ENCODE measurements around the gene RNF168. TPM values are rescaled to one million over a fixed set of nuclear protein-coding genes. Genes with fewer than 3 reads are reported as not detected.
"Not testable (repeated sequence)": the region's sequence is repeated elsewhere in the genome, so short reads cannot be mapped to it uniquely, and the experiment has no call there.

The RNF168 gene
- polyA plus RNA-seq, 2 of the 4 experiments (the other 2 are of a cell fraction) = 3.8 to 5.9 TPM

DNA sequence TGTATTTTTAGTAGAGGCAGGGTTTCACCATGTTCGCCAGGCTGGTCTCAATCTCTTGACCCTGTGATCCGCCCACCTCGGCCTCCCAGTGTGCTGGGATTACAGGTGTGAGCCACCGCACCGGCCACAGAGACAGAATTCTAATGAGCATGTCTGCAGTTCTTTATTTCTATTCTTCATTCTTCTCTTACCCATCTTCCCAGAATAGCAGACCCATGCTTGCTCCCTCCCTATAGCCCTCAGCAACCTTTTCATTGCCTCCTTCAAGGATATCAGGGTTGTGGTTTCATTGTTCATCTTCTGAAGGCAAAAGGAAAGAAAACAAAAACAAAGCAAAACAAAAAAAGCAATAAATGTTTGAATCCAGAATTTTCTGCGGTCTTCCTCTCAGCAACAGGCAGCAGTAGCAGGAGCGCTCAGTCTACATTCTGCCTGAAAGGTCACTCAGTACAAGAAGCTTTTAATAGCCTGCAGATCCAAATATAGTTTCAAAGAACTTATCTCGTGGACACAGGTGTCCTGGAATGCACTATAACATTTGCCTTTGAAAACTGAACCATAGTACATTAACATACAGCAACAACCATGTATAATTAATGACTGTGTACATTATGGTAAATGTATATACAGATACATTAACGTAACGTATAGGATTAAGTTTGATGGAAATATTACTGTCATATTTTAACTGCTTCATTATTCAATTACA, 11.5 kb upstream of the RNF168 start, which contains the start of gene SMCO1 (continued):
- TF ChIP-seq, protein P1, sequence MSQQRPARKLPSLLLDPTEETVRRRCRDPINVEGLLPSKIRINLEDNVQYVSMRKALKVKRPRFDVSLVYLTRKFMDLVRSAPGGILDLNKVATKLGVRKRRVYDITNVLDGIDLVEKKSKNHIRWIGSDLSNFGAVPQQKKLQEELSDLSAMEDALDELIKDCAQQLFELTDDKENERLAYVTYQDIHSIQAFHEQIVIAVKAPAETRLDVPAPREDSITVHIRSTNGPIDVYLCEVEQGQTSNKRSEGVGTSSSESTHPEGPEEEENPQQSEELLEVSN (IDR thresholded peaks at IDR 0.05; ENCODE audit: borderline replicate concordance, low read depth) = no peak
- no peak for TF ChIP-seq POLR2A (IDR thresholded peaks at IDR 0.05; ENCODE audit: low read length)

DNA sequence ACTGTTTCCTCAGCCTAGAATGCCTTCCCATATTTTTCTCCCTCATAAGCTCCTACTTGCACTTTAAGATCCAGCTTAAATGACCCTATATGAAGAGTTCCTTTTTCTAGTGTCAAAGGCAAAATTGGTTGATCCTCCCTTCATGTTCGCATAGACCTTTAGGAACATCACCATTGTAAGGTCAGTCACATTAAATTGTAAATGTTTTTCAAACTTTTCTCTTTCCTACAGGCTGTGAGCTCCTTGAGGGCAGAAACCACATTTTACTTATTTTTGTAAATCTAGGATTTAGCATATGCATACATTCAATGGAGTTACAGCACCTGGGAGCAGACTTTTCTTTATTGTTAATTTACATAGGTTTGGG, 10.8 kb upstream of the RNF168 start:
- no peaks in the 10 kb centered on the region for H3K4me1 ChIP-seq
- no peak overlapping the region for H3K4me3 ChIP-seq
- no peak for FAIRE-seq
- no peak overlapping the region for H3K27ac ChIP-seq
- WGBS (ENCODE audit: missing lambda C conversion rate) = 96% methylated on average over 1 of the region's 1 CpG
- peaks cover 15% of the 10 kb centered on the region for H3K9me3 ChIP-seq
- DNase-seq (ENCODE audit: low read depth in 1 of 2, low spot score in 1 of 2) = no peak
- ChIA-PET POLR2A (no interaction called here), CTCF (no interaction called here)
- no peak overlapping the region for H3K4me2 ChIP-seq
- no peak for ATAC-seq
- no peak for TF ChIP-seq RNF2 (IDR thresholded peaks at IDR 0.05; ENCODE audit: borderline replicate concordance, low read depth)
- TF ChIP-seq, protein P2, sequence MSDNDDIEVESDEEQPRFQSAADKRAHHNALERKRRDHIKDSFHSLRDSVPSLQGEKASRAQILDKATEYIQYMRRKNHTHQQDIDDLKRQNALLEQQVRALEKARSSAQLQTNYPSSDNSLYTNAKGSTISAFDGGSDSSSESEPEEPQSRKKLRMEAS (IDR thresholded peaks at IDR 0.05) = no peak

DNA sequence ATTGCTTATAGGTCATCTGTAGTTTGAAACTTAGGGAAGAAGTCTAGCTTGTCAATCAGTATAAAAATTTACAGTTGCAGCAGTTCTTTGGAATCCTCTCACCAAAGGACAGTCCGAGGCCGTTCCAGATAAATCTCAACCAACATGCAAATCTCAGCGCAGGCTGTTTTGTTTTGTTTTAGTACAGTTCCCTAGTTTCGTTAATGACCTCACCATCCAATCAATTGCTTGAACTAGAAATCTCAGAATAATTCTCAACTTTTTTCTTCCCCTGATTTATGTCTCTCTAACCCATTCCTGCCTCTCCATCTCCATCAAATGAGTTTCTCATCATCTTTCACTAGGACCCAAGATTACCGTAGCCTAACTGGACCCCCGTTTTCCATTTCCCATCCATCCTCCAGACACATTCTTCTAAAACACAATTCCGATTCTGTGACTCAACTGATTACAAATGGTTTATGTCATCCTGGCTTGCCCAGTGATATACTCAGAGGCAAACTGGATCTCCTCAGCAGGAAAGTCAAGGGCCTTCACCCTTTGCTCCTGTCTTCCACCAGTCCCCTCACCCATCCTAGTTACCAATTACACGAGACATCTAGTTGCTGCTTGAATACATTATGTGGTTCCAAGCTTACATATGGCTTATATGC, 10.3 kb upstream of the RNF168 start:
- no peak overlapping the region for H3K4me3 ChIP-seq
- ATAC-seq (no peak), FAIRE-seq (no peak), DNase-seq (ENCODE audit: low read depth in 1 of 2, low spot score in 1 of 2) (no peak)
- ChIA-PET POLR2A (no interaction called here), CTCF (interaction anchor here (1.3 kb wide), 1 partner anchor 260 kb away, joined by 3 read pairs; no protein-coding TSS in a partner anchor)
- no peaks in the 10 kb centered on the region for H3K4me1 ChIP-seq
- 63% methylated on average over 8 of the region's 8 CpGs for WGBS (ENCODE audit: missing lambda C conversion rate)
- no peak overlapping the region for H3K27ac ChIP-seq
- TF ChIP-seq RFX5 (IDR thresholded peaks at IDR 0.05) = no peak
- TF ChIP-seq ZNF302 (CRISPR knock-in tag; IDR thresholded peaks at IDR 0.05) = no peak
- no peak for TF ChIP-seq MYC (IDR thresholded peaks at IDR 0.05; ENCODE audit: borderline replicate concordance, low read length)
- TF ChIP-seq SMC3 (IDR thresholded peaks at IDR 0.05) = no peak
- no peak for TF ChIP-seq NR3C1 (IDR thresholded peaks at IDR 0.05)
- TF ChIP-seq FOSL2 (IDR thresholded peaks at IDR 0.05) = no peak
- TF ChIP-seq FOSL2 (CRISPR knock-in tag; IDR thresholded peaks at IDR 0.05) = no peak
- TF ChIP-seq, protein P3, sequence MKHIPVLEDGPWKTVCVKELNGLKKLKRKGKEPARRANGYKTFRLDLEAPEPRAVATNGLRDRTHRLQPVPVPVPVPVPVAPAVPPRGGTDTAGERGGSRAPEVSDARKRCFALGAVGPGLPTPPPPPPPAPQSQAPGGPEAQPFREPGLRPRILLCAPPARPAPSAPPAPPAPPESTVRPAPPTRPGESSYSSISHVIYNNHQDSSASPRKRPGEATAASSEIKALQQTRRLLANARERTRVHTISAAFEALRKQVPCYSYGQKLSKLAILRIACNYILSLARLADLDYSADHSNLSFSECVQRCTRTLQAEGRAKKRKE (CRISPR knock-in tag; IDR thresholded peaks at IDR 0.05; ENCODE audit: low read depth) = no peak
- H3K9me3 ChIP-seq = peaks cover 10% of the 10 kb centered on the region; the same call in 2 of the 3 replicates
- no peak overlapping the region for H3K4me2 ChIP-seq

DNA sequence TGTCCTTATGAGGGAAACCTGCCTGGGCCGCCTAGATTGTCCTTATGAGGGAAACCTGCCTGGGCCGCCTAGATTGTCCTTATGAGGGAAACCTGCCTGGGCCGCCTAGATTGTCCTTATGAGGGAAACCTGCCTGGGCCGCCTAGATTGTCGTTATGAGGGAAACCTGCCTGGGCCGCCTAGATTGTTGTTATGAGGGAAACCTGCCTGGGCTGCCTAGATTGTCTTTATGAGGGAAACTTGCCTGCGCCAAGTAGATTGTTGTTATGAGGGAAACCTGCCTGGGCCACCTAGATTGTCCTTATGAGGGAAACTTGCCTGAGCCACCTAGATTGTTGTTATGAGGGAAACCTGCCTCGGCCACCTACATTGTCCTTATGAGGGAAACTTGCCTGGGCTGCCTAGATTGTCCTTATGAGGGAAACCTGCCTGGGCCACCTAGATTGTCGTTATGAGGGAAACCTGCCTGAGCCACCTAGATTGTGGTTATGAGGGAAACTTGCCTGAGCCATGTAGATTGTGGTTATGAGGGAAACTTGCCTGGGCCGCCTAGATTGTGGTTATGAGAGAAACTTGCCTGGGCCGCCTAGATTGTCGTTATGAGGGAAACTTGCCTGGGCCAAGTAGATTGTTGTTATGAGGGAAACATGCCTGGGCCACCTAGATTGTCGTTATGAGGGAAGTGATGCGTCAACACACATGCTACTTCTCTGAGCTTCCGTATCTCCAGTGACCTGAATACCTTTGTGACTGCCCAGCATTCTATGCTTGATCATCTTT, 8.3 kb upstream of the RNF168 start:
- 88% methylated on average over 13 of the region's 15 CpGs for WGBS (ENCODE audit: missing lambda C conversion rate)
- H3K4me1 ChIP-seq; H3K27ac ChIP-seq; H3K9me3 ChIP-seq; H3K4me3 ChIP-seq; DNase-seq (ENCODE audit: low read depth in 1 of 2, low spot score in 1 of 2); ATAC-seq; FAIRE-seq; H3K4me2 ChIP-seq: not testable (repeated sequence)
- ChIA-PET CTCF (interaction anchor here (0.6 kb wide), 1 partner anchor 240 kb away, joined by 3 read pairs; no protein-coding TSS in a partner anchor), POLR2A (interaction anchor here (1.2 kb wide), 1 partner anchor 8 kb away, joined by 3 read pairs; the partner anchor contains the start of gene RNF168)

DNA sequence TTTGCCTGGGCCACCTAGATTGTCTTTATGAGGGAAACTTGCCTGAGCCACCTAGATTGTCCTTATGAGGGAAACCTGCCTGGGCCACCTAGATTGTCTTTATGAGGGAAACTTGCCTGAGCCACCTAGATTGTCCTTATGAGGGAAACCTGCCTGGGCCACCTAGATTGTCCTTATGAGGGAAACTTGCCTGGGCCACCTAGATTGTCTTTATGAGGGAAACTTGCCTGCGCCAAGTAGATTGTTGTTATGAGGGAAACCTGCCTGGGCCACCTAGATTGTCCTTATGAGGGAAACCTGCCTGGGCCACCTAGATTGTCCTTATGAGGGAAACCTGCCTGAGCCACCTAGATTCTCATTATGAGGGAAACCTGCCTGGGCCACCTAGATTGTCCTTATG, 7.5 kb upstream of the RNF168 start:
- ATAC-seq; CTCF ChIA-PET; FAIRE-seq; H3K9me3 ChIP-seq; H3K4me3 ChIP-seq; H3K27ac ChIP-seq; H3K4me2 ChIP-seq; POLR2A ChIA-PET; H3K4me1 ChIP-seq; DNase-seq (ENCODE audit: low read depth in 1 of 2, low spot score in 1 of 2): not testable (repeated sequence)
- WGBS (ENCODE audit: missing lambda C conversion rate) = 100% methylated on average over 1 of the region's 1 CpG
